ENCODE results near the gene IMMP2L.

GRCh38 chr7:111329367-111330234, 232.7 kb downstream of the IMMP2L start:
- TF ChIP-seq POLR2A (IDR thresholded peaks at IDR 0.05) (no peak), CTCF (IDR thresholded peaks at IDR 0.05) (peak in 3 of 4 donors; percentile 12 to 21 (median 14))

Measured in right lobe of liver (tissue), 4 donors.